ENCODE results near the gene KCMF1.

Gene KCMF1

GRCh38 chr2:84980263-84980983 lies 9.5 kb downstream of the KCMF1 start:
- no peak for DNase-seq (ENCODE audit: low read depth in 2 of 2, low spot score in 1 of 2)

- DNase-seq (ENCODE audit: low read depth in 2 of 2, low spot score in 1 of 2) = no peak
Observed at GRCh38 chr2:84986018-84986417, 15.1 kb downstream of the KCMF1 start.

- no peak for DNase-seq (ENCODE audit: low read depth in 2 of 2, low spot score in 1 of 2)
Observed at GRCh38 chr2:84989422-84989821, 18.5 kb downstream of the KCMF1 start.

GRCh38 chr2:84989927-84990326 lies 19.0 kb downstream of the KCMF1 start:
- no peak for DNase-seq (ENCODE audit: low read depth in 2 of 2, low spot score in 1 of 2)

- DNase-seq (ENCODE audit: low read depth in 2 of 2, low spot score in 1 of 2) = no peak
Observed at GRCh38 chr2:84991404-84992160, 20.6 kb downstream of the KCMF1 start.

GRCh38 chr2:84995826-84996225 lies 24.9 kb downstream of the KCMF1 start:
- no peak for DNase-seq (ENCODE audit: low read depth in 2 of 2, low spot score in 1 of 2)

- DNase-seq (ENCODE audit: low read depth in 2 of 2, low spot score in 1 of 2) = no peak
Observed at GRCh38 chr2:84996909-84997308, 25.9 kb downstream of the KCMF1 start.

GRCh38 chr2:84999553-84999955 lies 28.6 kb downstream of the KCMF1 start:
- DNase-seq (ENCODE audit: low read depth in 2 of 2, low spot score in 1 of 2) = no peak

- no peak for DNase-seq (ENCODE audit: low read depth in 2 of 2, low spot score in 1 of 2)
Observed at GRCh38 chr2:85001595-85001994, 30.6 kb downstream of the KCMF1 start.

- DNase-seq (ENCODE audit: low read depth in 2 of 2, low spot score in 1 of 2) = no peak
Observed at GRCh38 chr2:85002534-85002933, 31.6 kb downstream of the KCMF1 start.

GRCh38 chr2:85008252-85008651 lies 37.3 kb downstream of the KCMF1 start:
- no peak for DNase-seq (ENCODE audit: low read depth in 2 of 2, low spot score in 1 of 2)

GRCh38 chr2:85009019-85009618 lies 38.2 kb downstream of the KCMF1 start:
- no peak for DNase-seq (ENCODE audit: low read depth in 2 of 2, low spot score in 1 of 2)

GRCh38 chr2:85010404-85010803 lies 39.4 kb downstream of the KCMF1 start:
- no peak for DNase-seq (ENCODE audit: low read depth in 2 of 2, low spot score in 1 of 2)

GRCh38 chr2:85011098-85011497 lies 40.1 kb downstream of the KCMF1 start:
- DNase-seq (ENCODE audit: low read depth in 2 of 2, low spot score in 1 of 2) = no peak

GRCh38 chr2:85011747-85012146 lies 40.8 kb downstream of the KCMF1 start:
- no peak for DNase-seq (ENCODE audit: low read depth in 2 of 2, low spot score in 1 of 2)

- DNase-seq (ENCODE audit: low read depth in 2 of 2, low spot score in 1 of 2) = no peak
Observed at GRCh38 chr2:85012431-85012830, 41.5 kb downstream of the KCMF1 start.

- no peak for DNase-seq (ENCODE audit: low read depth in 2 of 2, low spot score in 1 of 2)
Observed at GRCh38 chr2:85012855-85013254, 41.9 kb downstream of the KCMF1 start.

- DNase-seq (ENCODE audit: low read depth in 2 of 2, low spot score in 1 of 2) = no peak
Observed at GRCh38 chr2:85015653-85016360, 44.8 kb downstream of the KCMF1 start.

- no peak for DNase-seq (ENCODE audit: low read depth in 2 of 2, low spot score in 1 of 2)
Observed at GRCh38 chr2:85016446-85016845, 45.5 kb downstream of the KCMF1 start.

GRCh38 chr2:85017411-85018048 lies 46.6 kb downstream of the KCMF1 start:
- DNase-seq (ENCODE audit: low read depth in 2 of 2, low spot score in 1 of 2) = no peak

GRCh38 chr2:85018049-85018447 lies 47.1 kb downstream of the KCMF1 start:
- no peak for DNase-seq (ENCODE audit: low read depth in 2 of 2, low spot score in 1 of 2)

Data from stimulated activated CD8-positive, alpha-beta memory T cell treated with anti-CD3 and anti-CD28 coated beads, Interleukin-4, amount 100 ng/mL, for 4 hours (primary cell).